ENCODE measurements around the gene ZC3H12D.

The ZC3H12D gene

GRCh38 chr6:149405823-149406765 lies 78.7 kb downstream of the ZC3H12D start:
- DNase-seq = no peak

- DNase-seq = no peak
These were observed 81.3 kb downstream of the ZC3H12D start for GRCh38 chr6:149403534-149403933.

DNA sequence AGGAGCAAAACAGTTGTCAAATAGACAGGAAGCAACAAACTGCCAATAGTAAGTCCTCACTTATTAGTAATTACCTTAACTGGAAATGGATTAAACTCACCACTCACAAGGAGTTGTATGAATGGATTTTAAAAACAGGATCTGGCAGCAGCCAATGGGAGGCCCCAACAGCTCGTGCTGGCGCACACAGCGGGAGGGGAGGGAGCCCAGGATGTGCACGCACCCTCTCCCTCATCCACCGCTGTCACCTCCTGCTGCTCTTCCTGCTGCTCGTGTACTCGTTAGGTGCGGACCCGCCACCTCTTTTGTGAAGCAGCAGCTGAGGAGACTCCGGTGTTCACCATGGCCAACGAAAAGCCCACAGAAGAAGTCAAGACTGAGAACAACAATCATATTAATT lies 84.8 kb downstream of the ZC3H12D start, which contains the start of gene SUMO4:
SUMO4 (plus strand) TSS at position 213 of the 400 bp plus-strand sequence; CDS start at position 343, 130 bp downstream.
- DNase-seq = no peak

GRCh38 chr6:149397384-149397783 lies 87.4 kb downstream of the ZC3H12D start:
- no peak for DNase-seq

Data from activated CD4-positive, alpha-beta T cell treated with anti-CD3 and anti-CD28 coated beads, Interleukin-2, amount 50 U/mL, for 16 hours (primary cell).